Ishikawa (cell line): ENCODE results near the gene TMEM178B.

ENCODE experiments used
- CEBPB ChIP-seq: IDR thresholded peaks from 2 replicates; pipeline ENCODE4 v1.6.1; 2012
- CREB1 ChIP-seq: IDR thresholded peaks from 2 replicates; pipeline ENCODE4 v1.6.1; 2012; ENCODE audit warnings: low read depth
- EGR1 ChIP-seq: IDR thresholded peaks from 2 replicates; pipeline ENCODE4 v1.6.1; 2012
- EP300 ChIP-seq: IDR thresholded peaks from 2 replicates; pipeline ENCODE4 v1.6.1; 2012; ENCODE audit warnings: borderline replicate concordance
- FOXM1 ChIP-seq: IDR thresholded peaks from 2 replicates; pipeline ENCODE4 v1.6.1; 2012; ENCODE audit warnings: low read depth, borderline replicate concordance
- NFIC ChIP-seq: IDR thresholded peaks from 2 replicates; pipeline ENCODE4 v1.6.1; 2012
- RAD21 ChIP-seq: IDR thresholded peaks from 2 replicates; pipeline ENCODE4 v1.6.1; 2012; ENCODE audit warnings: low read depth
- TAF1 ChIP-seq: IDR thresholded peaks from 2 replicates; pipeline ENCODE4 v1.6.1; 2012; ENCODE audit warnings: low read depth, mild to moderate bottlenecking
- TCF12 ChIP-seq: IDR thresholded peaks from 2 replicates; pipeline ENCODE4 v1.6.1; 2012; ENCODE audit warnings: low read depth
- TEAD4 ChIP-seq: IDR thresholded peaks from 2 replicates; pipeline ENCODE4 v1.6.1; 2012
- USF1 ChIP-seq: IDR thresholded peaks from 2 replicates; pipeline ENCODE4 v1.6.1; 2012
- YY1 ChIP-seq: IDR thresholded peaks from 2 replicates; pipeline ENCODE4 v1.6.1; 2012; ENCODE audit warnings: low read depth
- ZBTB7A ChIP-seq: IDR thresholded peaks from 2 replicates; pipeline ENCODE4 v1.6.1; 2012; ENCODE audit warnings: low read depth
- TF ChIP-seq, protein P1 (sequence below): IDR thresholded peaks from 2 replicates; pipeline ENCODE4 v1.6.1; 2012; ENCODE audit warnings: low read depth, mild to moderate bottlenecking
- TF ChIP-seq, protein P2 (sequence below): IDR thresholded peaks from 2 replicates; pipeline ENCODE4 v1.6.1; 2012

The TMEM178B gene

GRCh38 chr7:141301544-141301943 is 227.7 kb downstream of the TMEM178B start:
- TF ChIP-seq TEAD4 (no peak), USF1 (no peak), TCF12 (no peak), EGR1 (no peak), CEBPB (no peak), RAD21 (no peak), TAF1 (no peak), CREB1 (no peak)
- TF ChIP-seq, protein P1, sequence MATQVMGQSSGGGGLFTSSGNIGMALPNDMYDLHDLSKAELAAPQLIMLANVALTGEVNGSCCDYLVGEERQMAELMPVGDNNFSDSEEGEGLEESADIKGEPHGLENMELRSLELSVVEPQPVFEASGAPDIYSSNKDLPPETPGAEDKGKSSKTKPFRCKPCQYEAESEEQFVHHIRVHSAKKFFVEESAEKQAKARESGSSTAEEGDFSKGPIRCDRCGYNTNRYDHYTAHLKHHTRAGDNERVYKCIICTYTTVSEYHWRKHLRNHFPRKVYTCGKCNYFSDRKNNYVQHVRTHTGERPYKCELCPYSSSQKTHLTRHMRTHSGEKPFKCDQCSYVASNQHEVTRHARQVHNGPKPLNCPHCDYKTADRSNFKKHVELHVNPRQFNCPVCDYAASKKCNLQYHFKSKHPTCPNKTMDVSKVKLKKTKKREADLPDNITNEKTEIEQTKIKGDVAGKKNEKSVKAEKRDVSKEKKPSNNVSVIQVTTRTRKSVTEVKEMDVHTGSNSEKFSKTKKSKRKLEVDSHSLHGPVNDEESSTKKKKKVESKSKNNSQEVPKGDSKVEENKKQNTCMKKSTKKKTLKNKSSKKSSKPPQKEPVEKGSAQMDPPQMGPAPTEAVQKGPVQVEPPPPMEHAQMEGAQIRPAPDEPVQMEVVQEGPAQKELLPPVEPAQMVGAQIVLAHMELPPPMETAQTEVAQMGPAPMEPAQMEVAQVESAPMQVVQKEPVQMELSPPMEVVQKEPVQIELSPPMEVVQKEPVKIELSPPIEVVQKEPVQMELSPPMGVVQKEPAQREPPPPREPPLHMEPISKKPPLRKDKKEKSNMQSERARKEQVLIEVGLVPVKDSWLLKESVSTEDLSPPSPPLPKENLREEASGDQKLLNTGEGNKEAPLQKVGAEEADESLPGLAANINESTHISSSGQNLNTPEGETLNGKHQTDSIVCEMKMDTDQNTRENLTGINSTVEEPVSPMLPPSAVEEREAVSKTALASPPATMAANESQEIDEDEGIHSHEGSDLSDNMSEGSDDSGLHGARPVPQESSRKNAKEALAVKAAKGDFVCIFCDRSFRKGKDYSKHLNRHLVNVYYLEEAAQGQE: no peak

- TF ChIP-seq TCF12: no peak
- TF ChIP-seq, protein P2, sequence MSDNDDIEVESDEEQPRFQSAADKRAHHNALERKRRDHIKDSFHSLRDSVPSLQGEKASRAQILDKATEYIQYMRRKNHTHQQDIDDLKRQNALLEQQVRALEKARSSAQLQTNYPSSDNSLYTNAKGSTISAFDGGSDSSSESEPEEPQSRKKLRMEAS: no peak
- TF ChIP-seq YY1: no peak
- no peak for TF ChIP-seq EGR1
- TF ChIP-seq ZBTB7A: no peak
These were observed 228.8 kb downstream of the TMEM178B start for GRCh38 chr7:141302617-141303016.

GRCh38 chr7:141304291-141304690 is 230.4 kb downstream of the TMEM178B start:
- TF ChIP-seq USF1 (no peak), TAF1 (no peak), RAD21 (no peak), NFIC (no peak), EGR1 (no peak), CREB1 (no peak), YY1 (no peak), EP300 (no peak)
- TF ChIP-seq, protein P1: no peak

DNA sequence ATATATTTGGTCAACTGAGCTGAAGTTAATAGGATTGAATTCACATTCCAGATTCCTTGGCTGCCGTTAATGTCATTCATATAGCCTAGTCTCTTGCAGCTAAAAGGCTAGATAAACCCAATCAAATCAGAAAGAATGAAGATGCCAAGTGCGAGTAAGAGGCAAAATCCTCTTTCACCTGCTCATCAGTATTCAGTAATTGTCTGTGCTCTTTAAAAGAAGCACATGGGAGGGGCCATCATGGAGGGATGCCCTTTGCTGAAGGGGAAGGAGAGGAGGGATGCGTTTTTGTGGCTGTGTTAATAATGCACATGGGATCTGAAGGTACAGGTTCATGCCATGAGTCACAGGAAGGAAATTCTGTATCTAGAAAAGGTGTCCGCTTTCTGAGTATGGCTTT is 232.2 kb downstream of the TMEM178B start:
- TF ChIP-seq FOXM1 (no peak), NFIC (no peak), EP300 (no peak), RAD21 (no peak), TEAD4 (no peak), CEBPB (no peak), TAF1 (no peak), CREB1 (no peak), USF1 (no peak), ZBTB7A (no peak), YY1 (no peak), EGR1 (no peak), TCF12 (no peak)
- TF ChIP-seq, protein P1: no peak
- TF ChIP-seq, protein P2: no peak

DNA sequence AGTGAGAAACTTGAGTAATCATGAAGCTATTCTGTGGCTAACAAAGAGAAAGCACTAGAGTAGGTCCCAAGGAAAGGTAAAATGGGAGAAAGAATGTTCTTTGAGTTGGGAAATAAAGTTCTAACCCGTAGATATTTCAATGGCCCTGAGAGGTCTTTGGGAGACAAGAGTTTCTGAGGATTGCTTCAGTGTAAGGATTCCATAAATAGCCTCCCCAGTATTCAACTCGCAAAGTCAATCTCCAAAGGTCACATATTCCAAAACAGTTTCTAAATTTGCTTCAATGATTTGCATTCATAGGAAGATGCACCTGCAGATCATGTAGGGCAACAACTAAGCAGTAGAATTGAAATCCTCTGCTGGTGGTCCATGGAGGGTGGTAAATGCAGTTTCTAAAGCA is 238.5 kb downstream of the TMEM178B start:
- TF ChIP-seq TEAD4: no peak
- TF ChIP-seq CREB1: no peak
- TF ChIP-seq, protein P1: no peak
- no peak for TF ChIP-seq RAD21
- no peak for TF ChIP-seq YY1
- no peak for TF ChIP-seq CEBPB
- no peak for TF ChIP-seq EGR1
- TF ChIP-seq ZBTB7A: no peak
- no peak for TF ChIP-seq USF1
